GM12872 (cell line): ENCODE results near the gene LRP1B.
A peak's percentile ranks its signal among the peaks of the same experiment; 100 is the strongest.

Experiments used
- TF ChIP-seq, protein P1 (sequence below): IDR thresholded peaks from 3 replicates; pipeline ENCODE4 v1.5.1; 2011; ENCODE audit warnings: low read depth, mild to moderate bottlenecking, low read length, moderate library complexity; ENCODE audit not compliant: insufficient read depth

Gene LRP1B

DNA sequence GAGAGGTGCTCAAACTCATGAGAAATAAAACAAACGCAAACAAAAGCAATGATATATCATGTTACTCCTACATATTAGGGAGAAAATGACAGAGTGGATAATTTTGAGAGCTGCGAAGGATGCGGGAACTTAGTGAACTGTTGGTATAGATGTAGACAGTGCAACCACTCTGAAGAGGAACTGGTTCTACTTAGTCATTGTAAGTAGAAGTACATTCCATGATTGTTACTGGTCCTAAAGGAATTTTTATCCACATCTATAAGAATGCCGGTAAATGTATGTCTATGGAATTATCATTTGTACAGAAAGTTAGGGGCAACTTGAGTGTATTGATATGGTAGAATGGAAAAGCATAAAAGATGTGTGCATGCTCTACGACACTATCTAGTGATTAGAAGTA, 1238.4 kb downstream of the LRP1B start:
- TF ChIP-seq, protein P1, sequence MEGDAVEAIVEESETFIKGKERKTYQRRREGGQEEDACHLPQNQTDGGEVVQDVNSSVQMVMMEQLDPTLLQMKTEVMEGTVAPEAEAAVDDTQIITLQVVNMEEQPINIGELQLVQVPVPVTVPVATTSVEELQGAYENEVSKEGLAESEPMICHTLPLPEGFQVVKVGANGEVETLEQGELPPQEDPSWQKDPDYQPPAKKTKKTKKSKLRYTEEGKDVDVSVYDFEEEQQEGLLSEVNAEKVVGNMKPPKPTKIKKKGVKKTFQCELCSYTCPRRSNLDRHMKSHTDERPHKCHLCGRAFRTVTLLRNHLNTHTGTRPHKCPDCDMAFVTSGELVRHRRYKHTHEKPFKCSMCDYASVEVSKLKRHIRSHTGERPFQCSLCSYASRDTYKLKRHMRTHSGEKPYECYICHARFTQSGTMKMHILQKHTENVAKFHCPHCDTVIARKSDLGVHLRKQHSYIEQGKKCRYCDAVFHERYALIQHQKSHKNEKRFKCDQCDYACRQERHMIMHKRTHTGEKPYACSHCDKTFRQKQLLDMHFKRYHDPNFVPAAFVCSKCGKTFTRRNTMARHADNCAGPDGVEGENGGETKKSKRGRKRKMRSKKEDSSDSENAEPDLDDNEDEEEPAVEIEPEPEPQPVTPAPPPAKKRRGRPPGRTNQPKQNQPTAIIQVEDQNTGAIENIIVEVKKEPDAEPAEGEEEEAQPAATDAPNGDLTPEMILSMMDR, result no peak

GRCh38 chr2:140891614-140892212, 1239.1 kb downstream of the LRP1B start:
- TF ChIP-seq, protein P1, result peak; percentile 34; the same call in 1 of the 3 replicates

GRCh38 chr2:140882671-140883620, 1247.9 kb downstream of the LRP1B start:
- TF ChIP-seq, protein P1, result no peak

GRCh38 chr2:140880573-140880972, 1250.2 kb downstream of the LRP1B start:
- TF ChIP-seq, protein P1, result no peak

- TF ChIP-seq, protein P1, result no peak
Measured at GRCh38 chr2:140876015-140876414, 1254.8 kb downstream of the LRP1B start.

DNA sequence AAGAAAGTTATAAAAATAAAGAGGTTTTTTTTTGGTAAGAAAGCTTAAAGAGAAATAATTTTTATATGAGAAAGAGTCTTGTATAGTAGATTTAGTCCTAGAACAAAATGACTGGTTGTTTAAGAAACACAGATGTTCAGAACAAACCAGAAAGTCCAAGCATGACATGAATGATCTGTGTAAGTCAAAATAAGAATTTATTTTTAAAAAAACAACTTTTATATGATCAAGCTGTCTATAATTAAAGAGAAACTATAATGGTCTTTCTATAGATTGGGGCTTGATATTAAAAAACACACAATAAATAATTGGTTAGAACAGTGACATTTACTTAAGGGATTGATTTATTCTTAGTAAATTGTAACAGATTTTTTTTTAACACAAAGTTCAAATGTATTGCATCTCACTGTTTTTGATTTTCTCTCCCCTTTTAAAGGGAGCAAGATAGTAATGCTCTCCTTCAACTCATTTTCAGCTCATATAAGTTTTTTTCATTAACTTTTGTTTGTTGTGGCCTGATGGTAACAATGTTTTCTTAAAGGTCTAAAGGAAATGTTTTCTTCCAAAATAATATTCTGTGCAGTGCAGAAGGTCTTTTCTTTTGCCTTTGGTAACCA, 1256.8 kb downstream of the LRP1B start:
- TF ChIP-seq, protein P1, result no peak

DNA sequence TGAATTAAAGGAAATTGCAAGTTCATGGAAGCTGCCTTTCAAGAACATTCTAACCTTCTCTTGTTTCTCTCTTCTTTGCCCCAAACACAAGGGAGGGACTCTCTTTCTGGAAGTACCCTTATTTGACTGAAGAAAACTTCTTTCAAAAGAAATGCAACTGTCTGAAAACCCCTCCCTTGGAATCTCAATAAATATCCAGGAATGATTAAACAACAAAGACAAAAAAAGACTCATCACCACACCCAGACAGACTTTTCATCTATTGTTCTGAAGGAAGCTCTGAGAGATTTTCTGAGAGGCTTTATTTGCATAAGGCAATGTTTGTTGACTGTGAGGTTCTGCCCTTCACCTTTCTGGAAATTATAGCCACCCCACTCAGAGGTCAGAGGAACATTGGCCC, 1260.9 kb downstream of the LRP1B start:
- TF ChIP-seq, protein P1, result no peak
